ENCODE data around the gene EARS2.
"Not testable (repeated sequence)": the region's sequence is repeated elsewhere in the genome, so short reads cannot be mapped to it uniquely, and the experiment has no call there.

The EARS2 gene

DNA sequence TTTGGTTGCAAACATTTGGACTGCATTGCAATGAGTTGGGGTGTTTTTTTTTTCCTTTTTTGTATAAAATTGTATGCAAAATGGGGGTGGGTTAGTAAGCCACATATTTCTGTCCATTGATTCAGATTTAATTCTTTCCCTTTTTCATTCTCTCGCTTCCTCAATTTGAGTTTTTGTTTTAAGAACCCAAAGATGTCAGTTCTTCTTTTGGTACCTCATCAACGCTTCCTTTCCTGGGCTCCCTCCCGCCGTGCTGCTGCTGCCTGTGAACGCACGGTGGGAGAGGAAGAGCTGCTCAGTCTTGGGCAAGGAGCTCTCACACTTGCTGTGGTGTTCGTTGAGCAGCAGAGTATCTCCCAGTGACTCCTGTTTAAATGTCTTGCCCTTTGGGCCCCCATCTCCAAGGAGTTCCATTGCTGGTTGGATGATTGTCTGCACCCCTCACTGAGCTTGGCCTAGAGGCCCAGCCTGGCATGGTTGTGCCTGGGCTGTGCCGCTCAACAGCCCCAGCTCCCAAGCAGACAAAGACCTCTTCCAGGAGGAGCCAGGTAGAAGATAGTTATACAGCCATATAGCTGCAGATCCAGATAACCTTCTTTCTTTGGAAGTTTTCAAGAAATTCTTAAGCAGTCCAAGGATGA lies 14.0 kb upstream of the EARS2 start:
- DNase-seq = peak in 9 of 56 donors; percentile 1 to 30 (median 6)

DNA sequence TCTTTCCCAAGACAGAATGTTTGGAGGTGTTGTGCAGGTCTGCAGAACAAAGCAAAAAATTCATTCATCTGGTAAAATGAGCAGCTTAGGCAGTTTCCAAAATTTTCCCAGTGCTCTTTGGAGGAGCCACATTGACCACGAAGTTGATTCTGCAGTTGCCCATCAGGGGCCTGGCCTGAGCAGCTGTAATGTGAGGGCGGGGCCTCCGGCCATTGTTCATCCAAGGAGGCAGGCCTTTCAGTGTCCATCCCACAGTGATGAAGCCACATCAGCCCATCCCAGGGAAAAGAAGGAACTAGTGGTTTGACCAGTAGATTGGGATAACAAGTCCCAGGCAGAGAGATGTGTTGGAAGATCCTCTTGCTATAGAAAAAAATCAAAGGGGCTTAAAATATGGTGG lies 10.5 kb upstream of the EARS2 start:
- DNase-seq = no peak

DNA sequence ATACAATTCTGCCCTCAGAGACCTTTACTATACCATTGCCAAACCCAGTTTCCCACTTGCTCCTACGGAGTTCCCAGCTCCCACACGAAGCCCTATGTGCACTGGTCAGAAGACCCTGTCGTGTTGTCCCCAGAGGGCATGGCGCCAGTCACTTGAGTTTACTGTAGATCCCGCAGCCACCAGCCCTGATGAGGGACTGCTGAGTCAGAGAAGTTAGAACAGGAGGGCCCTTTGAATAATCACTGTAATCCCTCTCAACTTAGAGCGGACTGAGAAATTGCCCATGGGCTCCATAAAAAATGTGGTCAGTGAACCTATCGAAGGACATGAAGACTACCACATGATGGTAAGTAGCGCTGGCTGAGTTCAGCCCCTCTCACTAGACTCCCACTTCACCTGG lies 9.6 kb upstream of the EARS2 start:
- DNase-seq = no peak

DNA sequence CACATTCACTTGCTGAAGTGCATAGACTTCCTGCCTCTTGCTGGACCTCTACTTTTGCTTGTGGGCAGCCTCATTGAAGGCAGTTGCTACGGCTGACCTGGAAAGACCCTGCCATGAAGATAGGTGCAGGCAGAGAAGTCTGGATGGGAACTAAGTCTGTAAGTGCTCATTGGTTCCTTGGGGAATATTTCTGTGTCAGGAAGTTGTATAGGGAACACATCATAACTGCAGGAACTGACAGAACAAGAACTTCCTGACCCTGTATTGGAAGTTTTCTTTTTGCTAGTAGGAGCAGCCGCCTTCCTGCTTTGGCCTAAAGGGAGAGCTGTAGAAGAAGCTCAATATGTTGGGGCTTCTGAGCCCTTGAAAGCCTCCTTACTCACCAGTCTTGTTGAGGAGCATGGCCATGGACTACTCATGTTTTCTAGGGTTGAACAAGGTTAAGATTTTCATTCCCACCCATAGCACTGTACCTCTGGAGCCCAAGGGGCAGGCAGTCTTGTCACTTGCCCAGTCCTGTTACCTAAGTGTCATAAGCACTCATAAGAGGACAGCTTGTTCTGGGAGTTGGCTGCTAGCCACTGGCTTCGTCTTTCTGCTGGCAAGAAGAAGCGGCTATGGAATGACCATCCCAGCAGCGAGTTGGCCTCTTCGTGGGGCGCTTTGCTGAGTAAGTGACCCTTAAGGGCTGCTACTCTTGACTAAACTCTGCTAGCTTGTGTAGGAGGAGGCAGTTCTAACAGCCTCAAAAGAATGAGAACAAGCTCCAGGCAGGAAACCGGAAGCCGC lies 7.6 kb upstream of the EARS2 start:
- peak in 1 of 56 donors; percentile 11 for DNase-seq

DNA sequence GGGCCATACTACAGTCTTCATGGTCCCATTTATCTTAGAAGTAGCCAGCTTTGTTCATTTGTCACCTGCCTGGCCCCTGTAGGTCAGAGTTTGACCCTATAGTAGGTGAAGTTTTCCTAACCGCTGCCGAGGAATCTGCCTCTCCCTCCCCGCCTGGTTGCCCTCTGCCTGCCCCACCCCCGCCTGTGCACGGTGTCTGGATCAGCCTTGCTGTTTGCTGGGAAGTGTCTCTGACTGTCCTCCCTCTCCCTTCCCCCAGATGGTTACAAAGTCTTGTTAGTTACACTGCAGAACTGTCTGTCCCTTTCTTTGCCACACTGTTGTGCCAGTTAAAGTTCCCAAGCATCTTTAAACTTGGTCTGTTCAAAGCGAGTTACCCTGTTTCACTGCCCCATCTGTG lies 6.0 kb upstream of the EARS2 start:
- DNase-seq = no peak

DNA sequence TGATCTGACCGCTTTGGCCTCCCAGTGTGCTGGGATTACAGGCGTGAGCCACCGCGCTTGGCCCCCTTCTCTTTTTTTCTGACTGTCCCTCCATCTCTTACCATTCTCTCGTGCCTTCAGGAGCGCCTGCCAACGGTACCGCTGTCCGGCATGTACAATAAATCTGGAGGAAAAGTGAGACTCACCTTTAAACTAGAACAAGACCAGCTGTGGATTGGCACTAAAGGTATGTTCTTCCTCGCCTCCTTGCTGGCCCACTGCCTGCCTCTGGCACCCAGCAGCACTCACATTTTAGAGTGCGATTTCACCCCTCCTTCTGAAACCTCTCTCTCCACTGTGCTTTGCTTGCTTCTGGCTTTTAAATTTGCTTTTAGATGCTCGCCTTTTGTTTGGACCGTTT lies 5.4 kb upstream of the EARS2 start:
- no peak for DNase-seq

DNA sequence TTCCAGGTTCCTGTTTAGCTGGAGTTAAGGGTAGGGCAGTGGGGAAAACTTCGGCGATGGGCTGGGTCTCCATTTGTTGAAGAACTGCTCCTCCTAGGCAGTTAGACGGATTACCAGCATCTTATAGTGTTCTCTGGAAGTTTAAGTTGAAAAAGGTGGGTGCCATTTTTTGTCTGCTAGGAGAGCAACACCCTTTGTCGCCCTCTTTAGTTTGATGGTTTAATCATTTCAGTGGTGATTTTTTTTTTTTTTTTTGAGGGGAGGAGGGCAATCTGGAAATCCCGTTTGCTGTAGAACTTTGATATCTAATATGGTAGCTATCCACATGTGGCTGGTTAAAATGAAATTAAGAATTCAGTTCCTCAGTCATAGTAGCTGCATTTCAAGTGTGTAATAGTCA lies 4.4 kb upstream of the EARS2 start:
- DNase-seq = no peak

DNA sequence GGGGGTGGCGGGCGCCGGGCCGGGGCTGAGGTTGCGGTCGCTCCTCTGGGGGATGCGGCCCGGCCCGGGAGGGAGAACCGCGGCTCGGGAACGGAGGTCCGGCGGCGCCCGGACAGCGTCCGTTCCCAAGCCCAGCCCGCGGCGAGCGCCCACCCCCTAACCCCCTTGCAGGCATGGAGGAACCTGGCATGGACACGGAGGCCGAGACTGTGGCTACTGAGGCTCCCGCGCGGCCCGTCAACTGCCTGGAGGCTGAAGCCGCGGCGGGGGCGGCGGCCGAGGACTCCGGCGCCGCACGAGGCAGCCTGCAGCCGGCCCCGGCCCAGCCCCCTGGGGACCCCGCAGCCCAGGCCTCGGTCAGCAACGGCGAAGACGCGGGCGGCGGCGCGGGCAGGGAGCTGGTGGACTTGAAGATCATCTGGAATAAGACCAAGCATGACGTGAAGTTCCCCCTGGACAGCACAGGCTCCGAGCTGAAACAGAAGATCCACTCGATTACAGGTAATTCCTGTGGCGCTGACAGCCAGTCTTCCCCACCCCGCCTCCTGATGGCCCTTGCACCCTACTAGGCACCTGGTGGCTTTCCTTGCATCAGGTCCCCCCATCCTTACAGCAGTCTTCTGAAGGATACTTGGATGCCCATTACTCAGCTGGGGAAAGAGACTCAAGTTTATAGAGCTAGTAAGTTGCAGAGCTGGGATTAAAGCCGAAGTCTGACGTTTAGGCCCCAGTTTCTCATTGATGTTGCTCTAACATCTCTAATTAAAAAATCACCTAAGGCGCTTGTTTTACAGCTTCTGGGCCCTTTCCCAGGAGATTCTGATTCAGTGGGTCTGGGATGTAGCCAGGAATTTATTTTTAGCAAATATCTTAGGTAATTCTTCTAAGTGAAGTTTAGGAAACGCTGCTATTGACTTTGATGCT lies 891 bp upstream of the EARS2 start:
- DNase-seq = peak in 14 of 56 donors; percentile 19 to 55 (median 46)

DNA sequence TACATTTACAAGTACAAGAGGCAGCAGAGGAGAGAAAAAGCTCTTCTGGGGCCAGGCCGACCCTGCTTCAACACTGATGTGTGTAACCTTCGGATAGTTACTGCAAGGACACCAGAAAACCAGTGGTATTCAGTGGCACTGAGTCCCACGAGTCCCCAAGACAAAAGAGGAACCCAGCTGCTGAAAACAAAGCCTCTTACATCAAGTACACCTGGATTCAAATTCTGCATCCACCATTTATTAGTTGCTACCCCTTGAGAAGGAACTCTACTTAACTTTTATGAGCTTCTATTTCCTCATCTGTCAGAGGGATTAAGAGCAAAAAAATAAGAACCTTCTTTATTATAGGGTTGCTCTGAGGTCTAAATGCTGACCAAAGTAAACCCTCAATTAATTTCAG lies 2.6 kb downstream of the EARS2 start:
- no peak for DNase-seq

DNA sequence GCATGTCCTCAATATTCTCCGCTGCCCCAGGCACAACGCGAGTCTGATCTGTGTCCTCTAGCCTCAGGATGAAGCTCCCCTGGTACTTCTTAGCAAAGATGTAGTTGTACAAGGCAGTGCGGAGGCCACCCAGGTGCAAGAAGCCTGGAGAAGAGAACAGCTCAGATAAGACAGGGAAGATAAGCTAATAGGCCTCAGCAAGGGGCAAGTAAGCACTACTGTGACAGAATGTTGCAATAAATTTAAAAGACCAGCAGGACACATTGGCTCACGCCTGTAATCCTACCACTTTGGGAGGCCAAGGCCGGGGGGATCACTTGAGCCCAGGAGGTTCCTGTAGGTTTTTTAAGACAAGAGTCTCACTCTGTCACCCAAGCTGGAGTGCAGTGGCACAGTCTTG lies 5.0 kb downstream of the EARS2 start:
- DNase-seq = no peak

DNA sequence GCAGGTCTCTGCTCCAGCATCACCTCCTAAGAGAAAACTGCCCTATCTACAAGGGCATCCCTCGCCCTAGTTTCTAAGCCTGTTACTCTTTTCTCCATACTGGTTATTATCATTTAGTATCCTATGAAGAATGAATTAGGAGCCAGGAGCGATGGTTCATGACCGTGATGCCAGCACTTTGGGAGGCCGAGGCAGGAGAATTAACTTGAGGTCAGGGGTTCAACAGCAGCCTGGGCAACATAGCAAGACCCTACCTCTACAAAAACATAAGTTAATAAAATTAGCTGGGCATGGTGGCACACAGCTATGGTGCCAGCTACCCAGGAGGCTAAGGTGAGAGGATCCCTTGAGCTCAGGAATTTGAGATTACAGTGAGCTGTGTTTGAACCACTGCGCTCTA lies 7.2 kb downstream of the EARS2 start:
- DNase-seq = no peak

DNA sequence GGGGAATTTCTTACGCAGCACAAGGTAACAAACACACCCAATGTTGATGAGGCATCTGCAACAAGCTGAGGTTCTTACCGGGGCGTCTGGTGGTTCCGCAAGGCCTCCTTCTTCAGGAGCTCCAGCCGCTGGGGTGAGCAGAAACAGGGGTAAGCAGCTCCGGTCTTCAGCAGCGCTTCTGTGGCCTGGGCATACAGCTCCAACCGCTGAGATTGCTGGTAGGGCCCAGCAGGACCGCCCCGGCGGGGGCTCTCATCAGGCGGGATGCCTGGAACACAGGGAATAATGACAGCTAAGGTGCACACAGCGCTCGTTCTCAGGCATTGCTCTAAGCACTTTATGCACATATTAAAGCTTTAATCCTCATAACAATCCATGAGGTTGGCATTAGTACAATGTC lies 12.7 kb downstream of the EARS2 start:
- no peak for DNase-seq

DNA sequence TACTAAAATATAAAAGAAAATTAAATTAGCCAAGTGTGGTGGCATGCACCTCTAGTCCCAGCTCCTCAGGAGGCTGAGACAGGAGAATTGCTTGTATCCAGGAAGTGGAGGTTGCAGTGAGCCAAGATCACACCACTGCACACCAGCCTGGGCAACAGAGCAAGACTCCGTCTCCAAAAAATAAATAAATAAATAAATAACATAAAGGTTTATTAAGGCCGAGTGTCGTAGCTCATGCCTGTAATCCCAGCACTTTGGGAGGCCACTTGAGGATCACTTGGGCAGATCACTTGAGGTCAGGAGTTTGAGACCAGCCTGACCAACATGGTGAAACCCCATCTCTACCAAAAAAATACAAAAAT lies 16.4 kb downstream of the EARS2 start:
- DNase-seq = not testable (repeated sequence)

DNA sequence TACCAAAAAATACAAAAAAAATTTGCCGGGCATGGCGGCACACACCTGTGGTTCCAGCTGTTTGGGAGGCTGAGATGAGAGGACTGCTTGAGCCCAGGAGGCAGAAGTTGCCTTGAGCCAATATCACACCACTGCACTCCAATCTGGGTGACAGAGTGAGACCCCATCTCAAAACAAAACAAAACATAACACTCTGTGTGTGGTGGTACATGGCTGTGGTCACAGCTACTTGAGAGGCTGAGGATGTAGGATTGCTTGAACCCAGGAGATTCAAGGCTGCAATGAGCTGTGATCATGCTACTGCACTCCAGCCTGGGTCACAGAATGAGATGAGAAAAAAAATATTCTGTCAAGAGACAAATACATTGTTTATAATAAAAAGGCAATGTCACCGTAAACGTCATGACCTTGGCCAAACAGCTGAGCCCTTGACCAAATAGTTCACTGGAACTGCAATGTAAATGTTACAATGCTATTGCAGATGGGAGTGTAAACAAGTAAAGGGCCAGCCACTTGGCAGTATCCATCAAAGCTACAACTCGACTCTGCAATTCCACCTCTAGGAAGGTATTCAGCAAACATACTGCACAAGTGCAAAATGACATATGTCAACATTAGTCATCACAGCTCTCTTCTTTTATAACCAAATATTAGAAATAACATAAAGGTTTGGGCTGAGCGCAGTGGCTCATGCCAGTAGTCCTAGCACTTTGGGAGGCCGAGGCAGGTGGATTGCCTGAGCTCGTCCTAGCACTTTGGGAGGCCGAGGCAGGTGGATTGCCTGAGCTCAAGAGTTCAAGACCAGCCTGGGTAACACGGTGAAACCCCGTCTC lies 16.9 kb downstream of the EARS2 start:
- no peak for DNase-seq

DNA sequence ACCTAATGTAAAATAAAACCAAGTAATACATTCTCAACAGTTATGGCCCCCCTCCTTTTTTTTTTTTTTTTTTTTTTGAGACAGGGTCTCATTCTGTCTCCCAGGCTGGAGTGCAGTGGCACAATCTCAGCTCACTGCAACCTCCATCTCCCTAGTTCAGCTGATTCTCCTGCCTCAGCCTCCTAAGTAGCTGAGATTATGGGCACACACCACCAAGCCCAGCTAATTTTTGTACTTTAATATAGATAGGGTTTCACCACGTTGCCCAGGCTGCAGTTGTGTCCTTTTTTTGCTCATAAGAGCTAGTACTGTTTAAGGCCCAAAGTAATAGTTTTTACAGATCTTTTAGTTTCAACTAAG lies 18.3 kb downstream of the EARS2 start:
- DNase-seq = no peak

DNA sequence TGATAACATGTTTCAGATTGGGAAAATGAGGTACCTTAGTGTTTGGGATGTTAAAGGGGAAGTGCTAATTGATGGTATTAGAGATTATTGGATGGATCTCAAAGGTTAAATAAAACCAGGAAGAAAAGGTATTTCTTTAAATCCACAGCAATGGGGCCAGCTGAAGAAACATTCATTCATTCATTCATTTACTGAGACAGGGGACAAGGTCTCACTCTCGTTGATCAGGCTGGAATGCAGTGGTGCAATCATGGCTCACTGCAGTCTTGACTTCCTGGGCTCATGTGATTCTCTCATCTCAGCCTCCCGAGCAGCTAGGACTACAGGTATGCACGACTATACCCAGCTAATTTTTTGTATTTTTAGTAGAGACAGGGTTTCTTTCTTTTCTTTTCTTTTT lies 19.8 kb downstream of the EARS2 start:
- no peak for DNase-seq

DNA sequence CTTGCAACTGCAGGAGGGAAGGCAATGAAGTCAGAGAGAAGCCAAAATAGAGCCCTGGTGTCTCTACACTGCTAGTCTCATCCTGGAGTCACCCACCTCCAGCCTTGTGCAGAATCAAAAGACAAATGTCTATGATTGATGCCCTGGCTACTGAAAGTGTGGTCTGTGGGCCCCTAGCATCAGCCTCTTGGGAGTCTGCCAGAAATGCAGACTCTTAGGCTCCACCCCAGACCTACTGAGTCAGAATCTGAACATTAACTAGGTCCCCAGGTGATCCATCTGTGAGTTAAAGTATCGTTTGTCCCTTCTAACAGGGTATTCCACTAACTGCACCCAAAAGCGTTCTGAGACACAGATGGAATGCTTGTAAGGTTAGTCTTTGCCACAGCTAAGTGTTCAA lies 21.2 kb downstream of the EARS2 start:
- no peak for DNase-seq

DNA sequence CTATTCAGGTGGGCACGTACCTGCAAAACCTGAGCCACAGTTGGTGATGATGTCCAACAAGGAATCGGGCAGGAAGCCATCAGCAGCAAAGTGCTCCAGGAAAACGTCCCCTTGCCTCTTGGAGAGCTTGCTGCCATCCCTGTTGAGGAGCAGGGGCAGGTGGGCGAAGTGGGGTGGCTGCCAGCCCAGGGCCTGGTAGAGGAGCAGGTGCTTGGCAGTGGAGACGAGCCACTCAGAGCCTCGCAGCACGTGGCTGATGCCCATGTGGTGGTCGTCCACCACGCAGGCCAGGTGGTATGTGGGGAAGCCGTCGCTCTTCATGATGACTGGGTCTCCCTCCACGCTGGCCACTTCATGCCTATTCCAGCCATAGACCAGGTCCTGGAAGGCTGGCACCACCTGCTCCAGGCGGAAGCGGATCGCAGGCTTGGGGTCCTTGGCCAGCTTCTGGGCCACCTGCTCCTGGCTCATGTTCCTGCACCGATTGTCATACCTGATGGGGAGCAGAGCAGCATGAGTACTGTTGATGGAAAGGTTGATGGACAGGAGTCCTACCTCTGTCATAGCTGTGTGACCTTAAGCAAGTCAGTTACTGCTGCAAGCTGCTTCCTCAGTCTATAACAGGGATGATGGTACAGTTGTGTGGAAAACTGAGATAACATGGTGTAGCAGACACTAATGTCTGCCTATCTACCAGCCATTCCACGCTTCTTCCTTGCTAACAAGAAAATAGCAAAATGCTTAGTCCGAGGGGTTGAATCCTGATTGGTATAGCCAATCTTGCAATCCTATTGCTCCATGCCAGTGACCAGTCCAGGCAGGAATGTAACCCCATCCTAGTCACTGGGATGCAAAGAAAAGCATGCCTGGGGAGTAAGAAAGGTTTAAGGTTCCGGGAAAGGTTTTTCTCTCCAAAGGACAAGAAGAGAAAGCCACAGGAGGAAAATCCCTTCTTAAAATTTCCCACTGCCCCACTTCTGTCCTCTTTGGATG lies 22.0 kb downstream of the EARS2 start:
- DNase-seq = no peak

DNA sequence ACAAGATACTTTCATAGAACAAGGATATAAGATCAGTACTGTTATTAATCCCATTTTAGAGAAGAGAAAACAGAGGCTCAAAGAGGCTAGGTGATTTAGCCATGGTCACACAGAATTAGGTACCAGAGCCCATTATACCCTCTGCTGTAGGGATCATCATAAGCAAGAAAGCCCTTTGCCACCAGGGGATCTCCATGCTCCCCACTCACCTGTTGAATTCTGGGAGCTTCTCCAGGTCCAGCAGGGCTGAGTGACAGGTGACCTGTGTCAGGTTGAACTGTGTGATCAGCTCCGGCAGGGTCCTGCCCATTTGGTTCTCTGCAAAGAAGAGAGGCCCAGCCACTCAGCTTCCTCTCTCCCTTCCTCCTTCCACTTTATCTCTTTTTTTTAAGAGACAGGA lies 24.7 kb downstream of the EARS2 start:
- no peak for DNase-seq

DNA sequence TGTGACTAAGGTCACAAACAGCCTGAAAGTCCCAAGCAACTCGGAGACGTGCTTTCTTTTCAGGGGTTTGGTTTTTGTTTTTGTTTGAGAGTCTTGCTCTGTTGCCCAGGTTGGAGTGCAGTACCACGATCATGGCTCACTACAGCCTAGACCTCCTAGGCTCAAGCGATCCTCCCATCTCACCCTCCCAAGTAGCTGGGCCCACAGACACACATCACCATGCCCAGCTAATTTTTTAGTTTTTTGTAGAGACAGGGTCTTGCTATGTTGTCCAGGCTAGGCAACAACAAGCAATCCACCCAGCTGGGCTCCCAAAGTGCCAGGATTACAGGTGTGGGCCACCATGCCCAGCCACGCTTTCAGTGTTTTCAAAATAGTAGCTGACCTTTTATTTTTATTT lies 27.1 kb downstream of the EARS2 start:
- no peak for DNase-seq
